Fibroblast of skin of right biceps (primary cell): Measurements from ENCODE around the gene CDH18.

Experiments used
- DNase-seq: peaks from one replicate; pipeline ENCODE4 v3.0.0-alpha.2; 2013

CDH18 gene

GRCh38 chr5:19564036-19564435 lies 424.0 kb downstream of the CDH18 start:
- DNase-seq, result no peak

DNA sequence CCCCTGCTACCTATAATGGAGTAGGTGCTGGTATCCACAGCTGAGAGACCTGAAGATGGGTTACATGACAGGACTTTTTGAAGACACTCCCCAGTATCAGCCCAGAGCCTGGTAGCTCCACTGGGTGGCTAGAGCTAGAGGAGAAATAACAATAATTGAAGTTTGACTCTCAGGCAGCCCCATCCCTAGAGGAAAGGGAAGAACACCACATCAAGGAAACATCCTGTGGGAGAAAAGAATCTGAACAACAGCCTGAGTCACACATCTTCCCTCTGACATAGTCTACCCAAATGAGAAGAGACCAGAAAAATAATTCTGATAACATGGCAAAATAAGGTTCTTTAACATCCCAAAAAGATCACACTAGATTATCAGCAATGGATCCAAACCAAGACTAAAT lies 432.1 kb downstream of the CDH18 start:
- peak; percentile 63 for DNase-seq

DNA sequence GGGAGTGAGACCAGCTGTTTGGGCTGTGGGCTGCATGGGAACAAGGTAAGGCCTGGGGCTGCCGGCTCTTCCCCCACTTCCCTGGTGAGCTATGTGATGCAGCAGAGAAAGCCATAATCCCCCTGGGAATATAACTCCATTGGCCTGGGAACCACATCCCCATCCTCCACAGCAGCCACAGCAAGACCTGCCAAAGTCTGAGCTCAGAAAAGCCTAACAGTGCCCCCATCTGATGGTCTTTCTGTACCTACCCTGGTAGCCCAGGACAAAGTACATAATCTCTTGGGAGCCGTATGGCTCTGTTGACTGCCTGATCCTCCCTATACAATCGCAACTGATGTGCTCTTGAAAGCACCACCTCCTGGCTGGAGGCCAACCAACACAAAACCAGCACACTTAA lies 432.6 kb downstream of the CDH18 start:
- peak; percentile 30 for DNase-seq

DNA sequence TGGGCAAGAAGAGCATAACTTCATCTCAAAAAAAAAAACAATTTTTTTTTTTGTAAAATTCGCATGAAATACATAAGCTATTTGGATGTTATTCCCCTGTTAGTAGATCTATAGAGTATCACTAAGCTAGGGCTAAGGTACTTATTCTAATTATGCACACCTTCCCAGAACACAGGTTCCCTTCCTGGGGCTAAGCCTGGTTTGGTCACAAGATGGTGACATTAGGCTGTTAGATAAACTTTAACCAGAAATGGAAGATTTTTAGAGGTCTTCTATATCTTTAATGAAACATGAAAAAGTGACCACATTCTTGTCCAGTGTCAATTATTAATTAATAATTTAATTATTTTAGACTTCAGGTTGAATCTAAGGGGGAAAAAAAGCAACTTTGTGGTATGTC lies 433.5 kb downstream of the CDH18 start:
- DNase-seq, result no peak

DNA sequence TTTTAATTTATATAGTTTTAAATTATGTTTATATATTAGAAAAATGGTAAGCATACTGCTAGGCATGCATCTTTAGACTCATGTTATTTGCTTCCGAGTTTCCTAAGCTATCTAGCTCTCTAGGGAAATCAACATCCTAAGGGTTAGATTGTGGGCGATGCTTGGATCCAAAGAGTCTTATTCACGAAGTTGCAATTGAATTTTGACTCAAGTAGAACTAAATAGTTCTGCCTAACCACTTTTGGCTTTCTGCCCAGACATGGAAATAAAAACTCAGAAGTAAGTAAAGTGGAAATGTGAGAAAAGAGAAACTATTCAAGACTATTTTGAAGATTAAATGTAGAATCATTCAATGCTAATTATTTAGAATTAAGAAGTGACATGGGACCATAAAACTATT lies 440.4 kb downstream of the CDH18 start:
- peak; percentile 89 for DNase-seq

- DNase-seq, result no peak
These were observed 441.5 kb downstream of the CDH18 start for GRCh38 chr5:19546521-19546920.

- no peak for DNase-seq
These were observed 449.4 kb downstream of the CDH18 start for GRCh38 chr5:19538607-19539006.

- peak; percentile 56 for DNase-seq
These were observed 451.6 kb downstream of the CDH18 start for GRCh38 chr5:19536387-19536786.

- DNase-seq, result peak; percentile 72
These were observed 453.2 kb downstream of the CDH18 start for GRCh38 chr5:19534751-19535150.

DNA sequence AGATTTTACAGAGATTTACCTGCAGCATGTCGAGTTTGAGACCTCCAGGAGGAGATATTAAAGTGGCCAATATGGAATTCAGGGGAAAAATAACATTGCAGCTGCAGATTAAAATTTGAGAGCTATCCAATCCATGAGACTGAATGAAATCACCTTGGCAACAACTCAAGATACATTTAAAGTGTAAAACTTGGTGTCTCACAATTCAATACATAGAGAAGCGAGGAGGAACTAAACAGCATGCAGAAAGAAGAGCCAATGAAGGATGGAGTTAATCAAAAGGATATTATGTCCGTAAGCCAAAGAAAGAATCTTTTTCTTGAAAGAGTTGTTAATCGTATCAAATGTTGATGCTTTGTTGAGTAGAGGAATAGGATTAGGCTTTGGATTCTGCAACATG lies 455.1 kb downstream of the CDH18 start:
- DNase-seq, result no peak

DNA sequence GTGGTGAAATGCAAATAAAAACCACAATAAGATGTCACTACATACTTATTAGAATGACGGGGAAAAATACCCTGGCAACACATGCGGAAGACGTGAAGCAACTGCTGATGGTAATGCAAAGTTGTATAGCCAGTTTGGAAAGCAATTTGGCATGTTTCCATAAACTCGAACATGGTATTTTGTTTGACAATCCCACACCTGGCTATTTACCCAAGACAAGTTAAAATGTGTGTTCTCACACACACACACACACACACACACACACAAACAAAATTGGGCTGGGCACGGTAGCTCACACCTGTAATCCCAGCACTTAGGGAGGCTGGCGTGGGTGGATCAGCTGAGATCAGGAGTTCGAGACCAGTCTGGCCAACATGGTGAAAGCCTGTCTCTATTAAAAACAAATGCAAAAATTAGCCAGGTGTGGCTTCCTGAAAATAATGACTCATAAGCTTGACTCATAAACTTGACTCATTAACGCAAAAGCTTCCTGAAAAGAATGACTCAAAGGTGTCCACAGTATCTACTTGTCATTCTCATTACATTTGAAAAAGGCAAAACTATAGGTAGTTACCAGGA lies 456.5 kb downstream of the CDH18 start:
- peak; percentile 46 for DNase-seq

DNA sequence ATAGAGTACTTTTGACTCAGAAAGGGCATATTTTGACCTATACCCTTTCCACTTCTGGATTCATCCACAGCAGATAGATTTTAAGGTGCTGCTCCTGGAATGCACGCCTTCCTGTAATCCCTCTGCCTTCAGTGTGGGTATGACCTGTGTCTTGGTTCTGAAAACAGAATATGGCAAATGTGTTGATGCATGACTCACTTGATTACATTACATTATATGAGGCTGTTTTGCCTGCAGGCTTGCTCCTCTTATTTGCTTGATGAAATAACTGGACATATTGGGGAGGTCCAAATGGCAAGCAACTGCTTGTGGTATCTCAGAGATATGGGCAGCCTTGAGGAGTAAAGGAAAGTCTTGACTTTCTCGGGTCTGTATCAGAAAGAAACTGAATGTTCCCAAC lies 468.6 kb downstream of the CDH18 start:
- DNase-seq, result no peak

- DNase-seq, result no peak
These were observed 489.1 kb downstream of the CDH18 start for GRCh38 chr5:19498852-19499251.

GRCh38 chr5:19497229-19497815 lies 490.7 kb downstream of the CDH18 start:
- DNase-seq, result peak; percentile 4

GRCh38 chr5:19496056-19496455 lies 491.9 kb downstream of the CDH18 start:
- DNase-seq, result peak; percentile 27

DNA sequence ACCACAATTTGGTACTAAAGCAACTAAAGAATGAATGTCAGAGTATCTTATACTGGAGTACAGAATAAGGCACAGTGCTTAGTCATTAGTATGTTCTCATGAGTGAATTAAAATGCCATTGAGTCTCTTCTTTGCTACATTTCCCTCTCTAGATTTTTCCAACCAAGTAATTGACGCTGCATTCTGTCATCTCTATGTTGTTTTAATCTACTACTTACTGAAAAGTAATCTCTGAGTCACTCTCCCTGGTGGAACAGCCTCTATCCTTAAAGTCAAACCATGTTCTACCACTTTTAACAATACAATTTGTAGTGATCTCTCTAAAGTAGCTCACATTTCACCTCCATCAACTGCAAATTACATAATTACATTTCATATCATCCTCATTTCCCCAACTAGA lies 495.1 kb downstream of the CDH18 start:
- DNase-seq, result peak; percentile 14

GRCh38 chr5:19488786-19489185 lies 499.2 kb downstream of the CDH18 start:
- DNase-seq, result no peak

DNA sequence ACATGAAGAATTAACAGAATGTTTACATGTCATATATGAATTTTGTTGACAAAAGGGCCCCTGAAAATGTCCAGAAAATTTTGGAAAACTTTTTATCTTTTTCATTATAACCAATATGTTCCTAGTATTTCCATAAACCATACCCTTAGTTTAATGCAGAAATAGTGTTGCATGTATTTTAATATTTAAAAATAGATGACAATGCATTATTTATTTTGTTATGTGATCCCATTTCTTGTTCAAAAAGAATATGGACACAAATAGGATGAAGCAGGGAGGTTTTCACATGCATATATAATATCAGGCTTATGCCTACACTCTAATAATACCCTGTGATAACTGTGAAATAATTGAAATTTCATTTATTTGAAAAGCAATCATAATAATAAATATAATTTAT lies 500.5 kb downstream of the CDH18 start:
- no peak for DNase-seq

DNA sequence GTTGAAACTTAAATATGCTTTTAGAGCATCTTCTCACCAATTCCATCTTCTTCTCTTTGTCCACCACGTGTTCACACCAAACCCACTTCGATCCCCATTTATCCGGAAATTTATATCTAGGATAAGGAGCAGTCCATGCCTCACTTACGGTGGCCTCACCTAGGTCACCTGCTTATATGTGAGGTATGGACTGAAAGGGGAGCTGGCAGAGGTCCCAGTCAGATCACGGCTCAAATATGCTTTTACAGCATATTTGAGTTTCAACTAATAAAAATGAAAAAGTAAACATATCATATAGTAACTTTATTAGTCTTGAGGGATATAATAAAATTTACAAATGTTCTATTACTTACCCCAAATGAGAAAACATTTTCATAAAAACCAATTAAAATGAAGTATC lies 508.4 kb downstream of the CDH18 start:
- DNase-seq, result no peak

DNA sequence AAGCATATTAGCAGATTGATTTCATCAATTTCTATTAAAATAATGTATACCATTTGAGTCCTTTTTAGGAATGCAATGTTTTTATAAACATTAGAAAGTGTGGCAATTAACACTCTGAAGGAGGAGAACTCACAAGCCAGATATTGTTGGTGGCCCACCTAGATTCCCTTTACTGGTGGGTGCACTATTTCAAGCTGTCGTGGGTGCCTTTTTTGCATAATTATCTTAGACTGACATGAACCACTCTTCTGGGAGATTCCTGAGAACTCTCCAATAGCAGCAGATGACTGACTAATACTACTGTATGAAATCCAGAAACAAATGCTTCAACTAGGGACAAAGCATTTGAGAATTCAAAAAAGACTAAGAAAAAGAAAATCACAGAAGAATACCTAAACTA lies 526.0 kb downstream of the CDH18 start:
- DNase-seq, result no peak

- no peak for DNase-seq
These were observed 563.5 kb downstream of the CDH18 start for GRCh38 chr5:19424506-19424905.
